Endodermal cell (in vitro differentiated cells): ENCODE data around the gene TEKTIP1. TPM values are rescaled to one million over a fixed set of nuclear protein-coding genes. Genes with fewer than 3 reads are reported as not detected.

Experiments
- DNase-seq: peaks from one replicate; pipeline ENCODE4 v3.0.0-alpha.2; 2017
- H3K27ac ChIP-seq: 2 replicates; pipeline ENCODE4 v1.5.1; 2013; ENCODE audit warnings: mild to moderate bottlenecking, low read depth, low read length, moderate library complexity
- H3K27me3 ChIP-seq: 2 replicates; pipeline ENCODE4 v1.6.1; 2013; ENCODE audit warnings: mild to moderate bottlenecking, low read length, moderate library complexity; ENCODE audit not compliant: insufficient read depth, control insufficient read depth, poor library complexity, severe bottlenecking
- H3K36me3 ChIP-seq: 2 replicates; pipeline ENCODE4 v1.7.0; 2013; ENCODE audit warnings: mild to moderate bottlenecking, low read length, moderate library complexity; ENCODE audit not compliant: control insufficient read depth, insufficient read depth
- H3K4me1 ChIP-seq: one replicate; pipeline ENCODE4 v1.7.0; 2013; ENCODE audit warnings: low read length; ENCODE audit not compliant: control insufficient read depth, insufficient read depth
- H3K4me3 ChIP-seq: 2 replicates; pipeline ENCODE4 v1.5.1; 2013; ENCODE audit warnings: mild to moderate bottlenecking, low read length, moderate library complexity
- H3K9ac ChIP-seq: 2 replicates; pipeline ENCODE4 v1.6.1; 2013; ENCODE audit warnings: mild to moderate bottlenecking, low read length, moderate library complexity; ENCODE audit not compliant: poor library complexity, severe bottlenecking; ENCODE audit errors: extremely low read depth
- H3K9me3 ChIP-seq: 2 replicates; pipeline ENCODE4 v1.6.1; 2013; ENCODE audit warnings: mild to moderate bottlenecking, low read length, moderate library complexity; ENCODE audit not compliant: control insufficient read depth
- H3K27ac Mint-ChIP-seq: 2 replicates; pipeline ENCODE4 v1.8.0; 2020; ENCODE audit warnings: mixed read lengths
- H3K27me3 Mint-ChIP-seq: 2 replicates; pipeline ENCODE4 v1.8.0; 2021; ENCODE audit warnings: mild to moderate bottlenecking, mixed read lengths; ENCODE audit not compliant: insufficient read depth
- H3K36me3 Mint-ChIP-seq: 2 replicates; pipeline ENCODE4 v1.8.0; 2020; ENCODE audit warnings: low read depth, mixed read lengths
- H3K4me1 Mint-ChIP-seq: 2 replicates; pipeline ENCODE4 v1.8.0; 2020; ENCODE audit warnings: mixed read lengths
- H3K4me3 Mint-ChIP-seq: 2 replicates; pipeline ENCODE4 v1.8.0; 2020; ENCODE audit warnings: mild to moderate bottlenecking, moderate library complexity, mixed read lengths
- H3K9me3 Mint-ChIP-seq: 2 replicates; pipeline ENCODE4 v1.8.0; 2020; ENCODE audit warnings: mild to moderate bottlenecking, mixed read lengths
- CTCF ChIP-seq: fragments of 200-600 bp; sonication (generic); conservative IDR thresholded peaks from 2 replicates; pipeline ENCODE4 v1.5.0; 2021; ENCODE audit warnings: antibody characterized with exemption, mild to moderate bottlenecking
- WGBS, 2 experiments: methylation state at CpG; one replicate each; pipeline versions ENCODE4 v1.1.5 to v1.1.7; 2013; ENCODE audit warnings: missing lambda C conversion rate in 2 of 2, mixed read lengths in 1 of 2; ENCODE audit not compliant: insufficient coverage in 1 of 2, insufficient read length in 1 of 2; 5-methylcytosine and 5-hydroxymethylcytosine counted together
- total RNA-seq, 2 donors: library from RNA; stranded (reverse); fragmentation: NEBNext Ultra II Directional in 1 of 2; extraction: Animal tissue kit (Norgen Biotek cat#: 25700) in 1 of 2; gene quantifications; 2 replicates in 1 of 2; 3 replicates in 1 of 2; pipeline ENCODE4 v1.2.1, GENCODE V29; 2021

The TEKTIP1 gene
- total RNA-seq, 2 donors from 2014 or later = 4.6 to 5.7 TPM

- Mint-ChIP-seq H3K27ac (no peak overlapping the region), H3K4me1 (peaks cover 13% of the 10 kb centered on the region), H3K36me3 (peaks cover under 1% of the 10 kb centered on the region), H3K27me3 (no peaks in the 10 kb centered on the region), H3K4me3 (no peak overlapping the region), H3K9me3 (no peaks in the 10 kb centered on the region)
- Histone ChIP-seq H3K4me3 (no peak overlapping the region), H3K36me3 (no peaks in the 10 kb centered on the region), H3K9me3 (no peaks in the 10 kb centered on the region), H3K27ac (no peak overlapping the region), H3K9ac (no peak overlapping the region), H3K27me3 (no peaks in the 10 kb centered on the region), H3K4me1 (no peaks in the 10 kb centered on the region)
- DNase-seq = no peak
- 95 to 98% methylated on average over 12 to 13 of the region's 13 CpGs for whole genome bisulfite sequencing, 2 experiments
- TF ChIP-seq CTCF = no peak
Observed at GRCh38 chr19:3503036-3503572, 35.9 kb upstream of the TEKTIP1 start.

DNA sequence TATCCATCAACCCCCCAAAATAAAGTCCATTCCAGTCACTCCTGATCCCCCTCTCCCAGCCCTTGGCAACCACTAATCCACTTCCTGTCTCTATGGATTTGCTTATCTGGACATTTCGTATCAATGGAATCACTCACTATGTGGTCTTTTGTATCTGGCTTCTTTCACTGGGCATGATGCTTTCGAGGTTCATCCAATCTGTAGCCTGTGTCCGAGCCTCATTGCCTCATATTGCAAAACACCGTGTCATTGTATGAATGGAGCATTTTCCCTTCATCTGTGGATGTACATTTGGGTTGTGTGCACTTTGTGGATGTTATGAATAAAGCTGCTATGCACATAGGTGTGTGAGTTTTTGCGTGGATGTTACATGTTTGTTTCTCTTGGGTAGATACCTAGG is 34.2 kb upstream of the TEKTIP1 start:
- Mint-ChIP-seq H3K27me3 (no peaks in the 10 kb centered on the region), H3K9me3 (no peaks in the 10 kb centered on the region), H3K27ac (peak overlapping the region; percentile 23), H3K4me3 (peak overlapping the region; percentile 88), H3K36me3 (peaks cover 7% of the 10 kb centered on the region), H3K4me1 (peaks cover 13% of the 10 kb centered on the region)
- Histone ChIP-seq H3K36me3 (peaks cover 13% of the 10 kb centered on the region), H3K27ac (no peak overlapping the region), H3K9ac (no peak overlapping the region), H3K27me3 (no peaks in the 10 kb centered on the region), H3K9me3 (no peaks in the 10 kb centered on the region), H3K4me3 (no peak overlapping the region), H3K4me1 (no peaks in the 10 kb centered on the region)
- DNase-seq = no peak
- no peak for TF ChIP-seq CTCF
- WGBS, 2 experiments = 92 to 94% methylated on average over 4 to 5 of the region's 5 CpGs

DNA sequence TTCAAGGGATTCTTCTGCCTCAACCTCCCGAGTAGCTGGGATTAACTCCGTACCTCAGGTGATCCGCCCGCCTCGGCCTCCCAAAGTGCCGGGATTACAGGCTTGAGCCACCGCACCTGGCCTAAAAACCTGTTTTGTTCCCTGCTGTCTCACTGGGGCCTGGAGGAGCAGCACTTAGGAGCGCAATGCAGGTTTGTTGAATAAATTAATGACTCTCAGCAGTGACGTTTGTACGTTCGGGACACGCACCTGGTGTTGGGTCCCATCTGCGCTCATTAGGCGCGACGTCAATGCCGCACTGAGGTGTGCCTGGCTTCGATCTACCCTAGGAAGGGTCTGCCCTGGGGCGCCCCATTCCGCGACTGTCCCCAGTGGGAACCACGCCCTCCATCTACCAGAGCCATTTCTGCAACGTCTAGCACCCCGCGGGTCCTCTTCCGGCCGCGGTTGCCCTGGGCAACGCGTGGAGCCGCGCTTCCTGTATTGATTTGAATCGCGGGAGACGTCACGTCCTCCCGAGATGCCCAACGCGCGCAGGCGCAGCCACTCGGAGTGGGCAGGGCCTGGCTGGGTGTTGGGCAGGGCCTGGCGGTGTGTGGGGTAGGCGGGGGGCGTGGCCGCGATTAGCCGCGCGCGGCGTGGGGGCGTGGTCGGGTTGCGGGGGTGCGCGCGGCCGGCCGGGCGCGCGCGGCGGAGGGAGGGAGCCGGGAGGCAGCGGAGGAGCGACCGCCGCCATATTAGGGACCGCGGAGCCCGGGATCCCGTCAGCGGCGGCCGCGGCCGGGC is 33.2 kb upstream of the TEKTIP1 start, which contains the start of gene FZR1:
TSS of gene FZR1 (plus strand) at position 714 of the 786 bp plus-strand sequence. CDS start 16,679 bp downstream, outside the sequence.
- peak; percentile 100 for DNase-seq
- Mint-ChIP-seq H3K27ac (peak within 1 kb of the TSS; percentile 99), H3K4me1 (peaks cover 13% of the 10 kb centered on the region), H3K36me3 (peaks cover 12% of the 10 kb centered on the region), H3K9me3 (no peaks in the 10 kb centered on the region), H3K4me3 (peak within 1 kb of the TSS; percentile 88), H3K27me3 (no peaks in the 10 kb centered on the region)
- peak within 1 kb of the TSS; percentile 77 for H3K9ac ChIP-seq
- TF ChIP-seq CTCF = no peak
- H3K4me1 ChIP-seq = no peaks in the 10 kb centered on the region
- no peaks in the 10 kb centered on the region for H3K9me3 ChIP-seq
- H3K36me3 ChIP-seq = peaks cover 22% of the 10 kb centered on the region
- H3K27ac ChIP-seq = peak within 1 kb of the TSS; percentile 70
- WGBS, 2 experiments = 6 to 37% methylated on average over 25 to 79 of the region's 79 CpGs
- H3K4me3 ChIP-seq = peak within 1 kb of the TSS; percentile 84
- H3K27me3 ChIP-seq = no peaks in the 10 kb centered on the region
